GM19324 (cell line): Measurements from ENCODE around the gene IL20RB.
"Not testable (repeated sequence)": the region's sequence is repeated elsewhere in the genome, so short reads cannot be mapped to it uniquely, and the experiment has no call there.

Experiments used
- ATAC-seq: cut with Tn5 transposase; IDR thresholded peaks from one replicate; pipeline ENCODE4 v1.9.1; 2021; ENCODE audit warnings: mild to moderate bottlenecking, moderate library complexity; ENCODE audit not compliant: unreplicated experiment, low FRiP score

The IL20RB gene

DNA sequence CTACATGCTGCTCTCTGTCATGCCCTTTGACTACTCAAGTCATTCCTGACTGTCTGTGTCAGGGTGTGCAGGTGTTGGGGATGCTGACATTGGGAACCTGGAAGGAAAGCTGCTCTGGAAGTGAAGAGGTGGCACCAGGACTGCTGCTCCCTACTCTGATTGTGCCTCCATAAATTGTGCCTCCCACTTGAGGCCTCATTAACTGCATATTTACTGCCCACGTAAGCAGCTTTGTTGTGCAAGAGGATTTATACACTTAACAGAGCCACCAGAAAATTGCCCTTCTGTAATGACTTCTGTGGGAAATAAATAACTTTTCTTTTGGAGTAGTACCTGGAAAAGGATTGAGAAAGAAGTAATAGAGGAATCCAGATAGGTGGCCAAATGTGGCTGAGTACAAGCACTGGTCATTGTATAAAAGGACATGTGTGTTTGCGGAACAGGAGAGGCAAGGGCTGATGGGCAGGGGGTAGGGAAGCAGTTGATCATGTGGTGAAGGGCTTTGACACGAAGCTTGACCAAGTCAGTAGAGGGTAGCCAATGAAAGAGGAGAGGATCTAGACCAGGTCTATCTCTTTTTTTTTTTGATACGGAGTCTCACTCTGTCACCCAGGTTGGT is 24.8 kb downstream of the IL20RB start:
- no peak for ATAC-seq

DNA sequence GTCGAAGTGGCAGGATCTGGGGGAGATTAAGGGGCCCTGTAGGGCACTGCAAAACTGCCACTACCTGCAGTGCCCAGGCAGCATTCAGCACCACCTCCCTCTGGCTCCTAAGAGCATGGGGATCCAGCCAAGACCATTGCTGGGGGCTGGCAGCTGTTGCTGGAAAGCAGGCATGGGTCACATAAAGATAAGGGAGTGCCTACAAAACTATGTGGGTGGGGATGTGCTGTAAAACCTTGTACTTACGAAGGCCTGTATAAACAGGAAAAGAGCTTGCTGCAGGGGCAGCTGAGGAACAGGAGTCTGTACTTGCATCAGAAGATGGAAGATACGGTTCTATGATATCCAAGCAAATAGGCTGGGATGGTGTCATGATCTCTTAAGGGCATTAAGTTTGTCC is 27.1 kb downstream of the IL20RB start:
- no peak for ATAC-seq

DNA sequence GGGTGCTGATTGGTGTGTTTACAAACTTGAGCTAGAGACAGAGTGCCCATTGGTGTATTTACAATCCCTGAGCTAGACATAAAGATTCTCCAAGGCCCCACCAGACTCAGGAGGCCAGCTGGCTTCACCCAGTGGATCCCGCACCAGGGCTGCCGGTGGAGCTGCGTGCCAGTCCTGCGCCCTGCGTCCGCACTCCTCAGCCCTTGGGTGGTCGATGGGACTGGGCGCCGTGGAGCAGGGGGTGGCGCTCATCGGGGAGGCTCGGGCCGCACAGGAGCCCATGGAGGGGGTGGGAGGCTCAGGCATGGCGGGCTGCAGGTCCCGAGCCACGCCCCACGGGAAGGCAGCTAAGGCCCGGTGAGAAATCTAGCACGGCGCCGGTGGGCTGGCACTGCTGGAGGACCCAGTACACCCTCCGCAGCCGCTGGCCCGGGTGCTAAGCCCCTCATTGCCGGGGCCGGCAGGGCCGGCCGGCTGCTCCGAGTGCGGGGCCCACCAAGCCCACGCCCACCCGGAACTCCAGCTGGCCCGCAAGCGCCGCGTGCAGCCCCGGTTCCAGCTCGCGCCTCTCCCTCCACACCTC is 29.7 kb downstream of the IL20RB start:
- ATAC-seq = not testable (repeated sequence)

DNA sequence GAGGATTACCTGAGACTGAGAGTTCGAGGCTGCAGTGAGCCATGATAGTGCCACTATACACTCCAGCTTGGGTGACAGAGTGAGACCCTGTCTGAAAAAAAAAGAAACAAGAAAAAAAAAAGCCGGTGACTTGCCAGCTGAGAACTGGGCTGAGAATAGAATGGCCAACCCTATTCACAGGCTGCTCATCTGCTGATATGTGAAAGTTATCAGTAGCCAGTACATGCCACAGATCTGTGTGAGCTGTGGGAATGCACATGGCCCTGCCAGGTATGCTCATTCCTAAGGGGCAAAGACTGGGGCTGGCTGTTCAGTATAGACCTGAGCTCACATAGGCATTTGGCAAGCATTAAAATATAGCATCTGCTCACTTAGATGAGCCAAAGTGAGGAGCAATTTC is 30.9 kb downstream of the IL20RB start:
- no peak for ATAC-seq

DNA sequence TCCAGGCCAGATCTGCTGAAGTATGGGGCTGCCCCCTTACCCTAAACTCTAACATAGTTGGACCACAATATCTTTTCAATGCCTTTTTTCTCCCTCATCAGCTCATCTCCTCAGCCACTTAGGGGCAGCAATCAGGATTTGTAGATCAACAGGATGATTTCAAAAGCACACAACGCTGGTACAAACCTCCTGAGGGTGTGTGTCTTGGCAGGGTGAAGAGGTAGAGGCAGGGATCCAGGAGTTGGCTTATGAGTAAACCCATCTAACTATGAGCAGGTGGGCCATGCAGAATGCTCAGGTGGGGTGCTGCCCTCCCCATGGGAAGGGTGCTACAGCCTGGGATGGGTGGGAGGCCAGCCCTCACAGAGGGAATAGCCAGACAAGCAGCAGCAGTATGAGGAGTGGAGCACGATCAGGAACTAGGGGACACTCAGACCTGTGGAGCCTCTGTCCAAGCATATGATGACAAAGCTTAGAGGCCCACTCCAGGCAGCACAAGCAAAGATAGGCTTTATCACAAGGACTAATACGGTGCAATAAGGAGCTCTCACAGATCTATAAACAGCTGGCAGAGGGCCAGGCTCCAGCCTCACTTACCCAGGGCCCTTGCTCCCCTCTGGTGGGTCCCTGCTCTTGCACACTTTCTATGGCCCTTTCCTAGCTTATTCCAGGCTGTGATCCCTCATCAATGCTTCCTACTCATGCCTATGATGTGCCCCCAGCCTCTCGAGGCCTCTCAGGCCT is 32.2 kb downstream of the IL20RB start:
- ATAC-seq = no peak

DNA sequence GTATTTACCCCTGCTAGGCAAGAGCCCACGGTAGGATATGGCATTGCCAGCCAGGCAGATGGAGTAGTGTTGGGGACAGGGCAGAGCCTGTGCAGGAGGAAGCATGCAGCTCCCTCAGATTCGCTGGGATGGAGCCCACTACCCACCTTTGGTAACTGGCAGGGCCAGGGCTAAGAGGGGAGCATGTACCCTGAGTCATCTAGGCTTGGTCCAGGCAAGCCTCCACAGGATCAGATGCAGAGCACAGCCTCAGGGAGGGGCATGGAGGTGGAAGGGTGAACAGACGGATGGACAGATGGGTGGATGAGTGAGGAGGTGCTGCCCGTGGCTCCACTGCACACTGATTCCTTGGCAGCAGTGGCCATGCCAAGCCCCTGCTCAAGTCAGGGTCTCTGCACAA is 33.0 kb downstream of the IL20RB start:
- ATAC-seq = no peak

DNA sequence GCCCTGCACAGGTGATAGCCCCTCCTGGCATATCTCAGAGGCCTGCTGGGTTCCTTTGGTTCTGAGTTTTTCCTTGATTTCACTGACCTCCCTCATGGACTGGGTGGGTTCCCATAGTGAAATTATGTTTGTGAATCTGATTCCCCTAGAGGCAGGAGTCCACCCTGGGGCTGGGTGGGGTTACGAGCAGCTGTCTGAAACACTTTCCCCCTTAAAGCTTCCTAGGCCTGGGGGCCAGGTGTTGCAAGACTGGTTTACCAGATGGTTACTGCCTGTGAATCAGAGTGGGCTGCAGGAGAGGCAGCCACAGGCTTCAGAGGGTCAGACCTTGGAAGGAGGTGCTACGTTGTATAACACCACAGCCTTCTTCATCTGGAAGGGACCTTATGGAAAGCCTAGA is 34.3 kb downstream of the IL20RB start:
- no peak for ATAC-seq

DNA sequence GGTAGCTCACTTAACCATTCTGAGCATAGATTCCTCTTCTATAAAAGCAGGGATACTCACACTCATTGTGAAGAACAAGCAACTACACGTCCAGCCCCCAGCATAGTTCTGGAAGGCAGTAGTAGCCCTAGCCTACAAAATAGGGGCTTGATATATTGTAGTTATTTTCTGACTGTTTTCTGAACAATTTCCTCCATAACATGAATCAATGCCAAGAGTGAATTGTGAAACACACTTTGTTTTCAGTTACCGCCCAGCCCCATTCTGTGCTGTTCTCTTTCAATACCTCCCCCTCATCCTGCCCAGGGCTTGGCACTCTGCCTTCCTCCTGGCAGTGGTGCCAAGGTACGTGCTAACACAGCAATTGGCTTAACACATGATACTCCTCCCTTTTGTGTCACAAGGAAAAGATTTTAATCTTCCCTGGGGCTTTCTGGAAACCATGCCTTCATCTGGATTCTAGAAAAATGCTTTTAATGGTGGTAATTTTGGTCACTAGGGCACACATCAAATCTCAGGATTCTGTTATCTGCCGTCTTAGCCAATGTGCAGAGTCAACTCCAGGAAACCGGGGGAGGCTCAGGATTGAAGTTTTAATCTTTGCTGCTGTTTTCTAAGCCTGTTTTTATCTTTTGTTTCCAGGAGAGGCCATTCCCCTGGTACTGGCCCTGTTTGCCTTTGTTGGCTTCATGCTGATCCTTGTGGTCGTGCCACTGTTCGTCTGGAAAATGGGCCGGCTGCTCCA is 37.2 kb downstream of the IL20RB start:
- no peak for ATAC-seq

DNA sequence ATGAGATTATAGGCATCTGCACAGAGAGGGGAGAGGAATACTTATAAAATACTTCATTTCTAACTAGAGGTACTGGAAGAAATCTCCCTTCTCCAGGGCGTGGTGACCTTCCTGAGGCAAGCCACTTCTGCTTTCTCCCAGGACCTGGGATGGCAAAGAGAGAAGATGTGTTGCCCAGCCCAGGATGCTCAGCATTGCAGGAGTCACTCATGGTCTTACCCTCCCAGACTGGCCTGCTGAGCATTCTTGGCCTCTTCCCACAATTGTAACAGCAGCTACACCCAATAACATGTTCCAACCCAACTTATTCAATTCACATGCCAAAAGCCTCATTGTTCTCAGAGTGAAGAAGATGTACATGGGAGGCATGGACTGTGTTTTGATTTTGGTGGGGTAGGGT is 37.9 kb downstream of the IL20RB start:
- ATAC-seq = no peak

DNA sequence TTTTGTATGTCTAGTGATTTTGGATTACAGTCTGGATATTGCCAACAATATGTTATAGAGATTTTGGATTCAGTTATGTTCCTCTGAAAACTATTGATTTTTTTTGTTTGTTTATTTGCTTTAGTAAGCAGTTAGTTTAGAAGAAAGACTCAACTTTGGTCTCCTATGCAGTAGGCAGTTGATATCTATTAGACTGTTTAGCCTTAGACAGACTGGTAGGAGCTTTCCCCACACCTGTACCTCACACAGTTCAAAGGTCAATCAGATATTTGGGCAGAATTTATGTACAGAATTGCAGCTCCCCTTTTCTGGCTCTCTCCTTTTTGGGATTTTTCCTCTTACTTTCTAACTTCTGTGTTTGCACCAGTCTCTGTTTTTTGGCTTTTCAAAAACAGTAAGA is 42.3 kb downstream of the IL20RB start:
- no peak for ATAC-seq

DNA sequence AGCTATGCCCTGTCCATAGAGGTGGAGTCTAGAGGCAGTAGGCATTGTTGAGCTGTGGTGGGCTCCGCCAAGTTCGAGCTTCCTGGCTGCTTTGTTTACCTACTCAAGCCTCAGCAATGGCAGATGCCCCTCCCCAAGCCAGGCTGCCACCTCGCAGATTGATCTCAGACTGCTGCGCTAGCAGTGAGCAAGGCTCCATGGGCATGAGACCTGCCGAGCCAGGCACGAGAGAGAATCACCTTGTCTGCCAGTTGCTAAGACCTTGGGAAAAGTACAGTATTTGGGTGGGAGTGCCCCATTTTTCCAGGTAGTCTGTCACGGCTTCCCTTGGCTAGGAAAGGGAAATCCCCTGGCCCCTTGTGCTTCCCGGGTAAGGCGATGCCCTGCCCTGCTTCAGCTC is 49.6 kb downstream of the IL20RB start:
- not testable (repeated sequence) for ATAC-seq

DNA sequence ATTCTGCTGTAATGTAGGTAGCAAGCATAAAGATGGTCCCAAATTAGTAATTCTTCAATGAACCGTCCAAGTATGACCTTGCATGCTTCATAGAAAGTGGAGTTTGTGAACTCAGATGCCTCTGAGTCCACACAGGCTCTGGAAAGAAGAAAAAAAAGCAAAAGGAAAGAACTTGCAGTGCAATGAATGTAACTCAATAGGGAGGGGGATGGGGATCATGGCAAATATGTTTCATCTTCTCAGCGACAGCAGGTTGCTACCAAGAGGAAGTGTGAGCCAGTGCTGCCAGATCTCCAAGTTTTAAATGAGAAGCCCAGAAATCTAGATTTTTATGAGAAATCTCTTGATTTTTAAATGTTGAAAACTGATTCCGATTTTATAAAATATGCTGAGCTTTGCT is 50.3 kb downstream of the IL20RB start:
- no peak for ATAC-seq

DNA sequence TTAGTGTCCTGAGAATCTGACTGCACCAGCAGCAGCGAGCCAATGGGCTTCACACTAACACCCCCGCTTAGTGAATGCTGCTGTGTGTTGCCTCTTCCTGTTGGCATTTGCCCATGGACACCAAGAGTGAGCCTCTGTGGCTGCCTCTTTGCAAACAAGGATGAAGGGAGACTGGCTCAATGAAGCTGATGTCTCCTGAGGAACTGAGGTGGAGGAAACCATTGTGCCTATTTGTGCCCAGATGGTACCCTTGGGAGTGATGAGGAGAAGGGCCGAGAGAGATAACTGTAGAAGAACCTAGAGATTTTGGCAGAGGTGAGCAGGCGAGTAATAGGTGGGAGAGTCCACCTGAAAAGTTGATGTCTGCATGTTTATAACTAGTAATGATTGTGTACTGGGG is 51.2 kb downstream of the IL20RB start:
- no peak for ATAC-seq

DNA sequence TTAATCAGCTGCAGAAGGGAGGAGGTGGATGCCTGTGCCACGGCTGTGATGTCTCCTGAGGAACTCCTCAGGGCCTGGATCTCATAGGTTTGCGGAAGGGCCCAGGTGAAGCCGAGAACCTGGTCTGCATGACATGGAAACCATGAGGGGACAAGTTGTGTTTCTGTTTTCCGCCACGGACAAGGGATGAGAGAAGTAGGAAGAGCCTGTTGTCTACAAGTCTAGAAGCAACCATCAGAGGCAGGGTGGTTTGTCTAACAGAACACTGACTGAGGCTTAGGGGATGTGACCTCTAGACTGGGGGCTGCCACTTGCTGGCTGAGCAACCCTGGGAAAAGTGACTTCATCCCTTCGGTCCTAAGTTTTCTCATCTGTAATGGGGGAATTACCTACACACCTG is 52.4 kb downstream of the IL20RB start:
- ATAC-seq = no peak

DNA sequence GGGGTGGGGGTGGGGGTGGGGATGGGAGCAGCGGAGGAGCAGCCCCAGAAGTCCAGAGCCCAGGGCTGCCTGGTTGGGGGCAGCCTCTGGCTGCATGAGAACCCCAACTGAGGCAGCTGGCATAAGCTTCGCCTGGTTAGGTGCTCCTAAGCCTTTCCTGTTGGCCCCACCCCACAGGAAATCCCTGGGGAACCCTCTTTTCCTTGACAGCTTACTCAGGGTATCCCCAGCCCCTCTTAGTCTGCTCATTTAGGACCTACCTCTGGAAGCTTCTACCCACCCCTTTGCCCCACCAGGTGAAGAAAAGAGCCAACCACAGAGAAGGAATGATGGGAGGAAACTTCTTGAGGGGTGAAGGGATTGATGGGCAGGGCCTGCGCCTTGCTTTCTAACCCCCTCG is 53.4 kb downstream of the IL20RB start:
- no peak for ATAC-seq

DNA sequence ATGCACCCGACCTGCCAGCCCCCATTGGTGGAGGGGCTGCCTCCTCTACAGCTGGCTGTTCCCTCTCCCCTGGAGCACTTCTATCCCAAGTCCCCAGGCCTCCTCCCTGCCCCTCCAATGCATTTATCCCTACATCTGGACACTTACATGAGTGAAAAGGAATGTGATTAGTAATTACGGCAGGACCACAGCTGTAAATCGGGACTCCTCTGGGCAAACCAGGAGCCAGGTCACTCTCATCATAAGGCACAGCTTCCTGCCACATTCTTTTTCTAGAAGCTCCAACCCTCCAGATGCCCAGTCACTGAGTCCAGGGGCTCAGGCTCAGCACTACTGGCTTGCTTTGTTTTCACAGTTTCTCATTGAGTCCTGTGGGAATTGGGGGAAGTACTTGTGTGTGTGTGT is 54.3 kb downstream of the IL20RB start:
- no peak for ATAC-seq

DNA sequence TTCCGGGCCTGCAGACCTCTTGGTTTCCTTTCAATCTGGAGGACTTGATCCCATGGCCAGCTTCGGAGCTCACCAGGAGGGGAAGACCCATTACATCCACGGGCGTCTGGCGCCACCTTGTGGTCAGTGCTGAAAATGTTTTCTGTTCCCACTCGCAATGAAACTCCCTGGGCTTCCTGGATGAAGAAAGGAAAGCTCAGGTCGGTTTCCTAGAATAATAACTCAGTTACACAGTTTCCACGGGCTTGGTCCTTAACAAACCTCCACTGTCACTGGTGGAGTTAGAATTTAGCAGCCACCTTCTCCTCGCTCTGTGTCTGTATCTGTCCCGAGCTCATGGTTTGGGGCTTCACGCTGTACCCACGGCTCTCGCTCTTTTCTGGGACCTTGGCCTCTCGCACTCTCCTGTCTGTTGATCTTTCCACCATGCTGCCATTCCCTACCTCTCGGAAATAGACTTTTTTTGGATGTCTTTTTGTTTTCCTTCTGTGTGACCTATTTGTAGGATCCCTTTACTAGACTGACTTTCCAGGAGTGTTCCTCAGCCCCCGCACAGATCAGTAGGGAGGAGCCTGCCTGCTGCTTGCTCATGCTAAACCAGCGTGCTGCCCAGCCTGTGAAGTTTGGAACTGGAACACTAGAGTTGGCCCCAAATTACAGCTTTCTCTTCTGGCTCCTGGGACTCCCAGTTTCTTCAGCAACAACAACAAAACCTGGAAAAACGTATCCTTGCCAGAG is 56.3 kb downstream of the IL20RB start:
- no peak for ATAC-seq

DNA sequence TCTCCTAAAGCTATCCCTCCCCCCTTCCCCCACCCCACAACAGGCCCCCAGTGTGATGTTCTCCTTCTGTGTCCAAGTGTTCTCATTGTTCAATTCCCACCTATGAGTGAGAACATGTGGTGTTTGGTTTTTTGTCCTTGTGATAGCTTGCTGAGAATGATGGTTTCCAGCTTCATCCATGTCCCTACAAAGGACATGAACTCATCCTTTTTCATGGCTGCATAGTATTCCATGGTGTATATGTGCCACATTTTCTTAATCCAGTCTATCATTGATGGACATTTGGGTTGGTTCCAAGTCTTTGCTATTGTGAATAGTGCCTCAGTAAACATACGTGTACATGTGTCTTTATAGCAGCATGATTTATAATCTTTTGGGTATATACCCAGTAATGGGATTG is 59.5 kb downstream of the IL20RB start:
- not testable (repeated sequence) for ATAC-seq

DNA sequence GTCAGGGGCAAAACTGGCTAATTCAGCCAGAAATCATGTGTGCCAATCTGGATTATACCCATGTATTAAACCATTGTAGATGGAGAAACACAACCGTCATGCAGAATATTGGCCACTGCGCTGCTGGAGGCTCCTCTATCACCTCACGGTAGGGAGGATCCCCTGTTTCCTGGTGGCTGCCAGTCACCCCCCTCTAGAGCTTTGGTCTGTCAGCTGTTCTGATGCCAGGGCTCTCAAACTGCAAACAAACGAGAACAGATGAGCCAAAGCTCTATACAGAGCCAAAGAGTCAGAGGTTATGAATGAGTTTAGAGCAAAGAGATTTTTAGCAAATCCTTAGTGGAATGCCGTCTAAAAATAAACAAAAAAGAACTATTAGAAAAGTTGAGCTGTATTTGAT is 62.5 kb downstream of the IL20RB start:
- no peak for ATAC-seq

DNA sequence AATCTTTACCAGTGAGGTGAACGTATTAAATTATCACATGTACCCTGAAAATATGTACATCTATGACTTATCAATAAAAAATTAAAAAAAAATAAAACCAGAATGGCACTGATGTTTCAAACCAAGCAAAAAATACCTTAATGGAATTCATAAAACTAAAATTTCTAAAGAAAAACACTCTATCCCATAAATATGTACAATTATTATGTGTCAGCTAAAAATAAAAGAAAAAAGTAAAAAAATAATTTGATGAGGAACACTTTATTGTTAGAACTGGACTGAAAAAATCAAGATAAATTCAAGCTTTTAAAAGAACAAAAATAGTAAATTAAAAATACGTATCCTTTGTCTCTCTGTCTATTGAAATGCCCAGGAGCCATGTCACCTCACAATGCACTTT is 63.1 kb downstream of the IL20RB start:
- ATAC-seq = no peak

DNA sequence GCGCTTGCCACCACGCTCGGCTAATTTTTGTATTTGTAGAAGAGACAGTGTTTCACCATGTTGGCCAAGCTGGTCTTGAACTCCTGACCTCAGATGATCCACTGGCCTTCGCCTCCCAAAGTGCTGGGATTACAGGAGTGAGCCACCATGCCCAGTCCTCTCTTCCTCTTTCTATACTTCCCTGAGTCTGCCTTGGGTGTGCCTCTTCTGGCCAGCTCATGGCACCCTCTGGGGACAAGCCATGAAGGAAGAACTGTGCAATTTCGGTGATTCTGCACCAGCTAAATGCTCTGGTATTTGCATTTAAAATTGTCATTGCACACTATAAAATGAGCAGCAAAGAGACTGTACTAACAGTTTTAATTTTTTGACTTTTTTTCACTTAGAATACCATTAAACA is 66.6 kb downstream of the IL20RB start:
- no peak for ATAC-seq
